Epithelial cell of proximal tubule (primary cell): ENCODE data around the gene RTKN. TPM values are rescaled to one million over a fixed set of nuclear protein-coding genes. Genes with fewer than 3 reads are reported as not detected.

Experiments used
- DNase-seq: peaks from one replicate; pipeline ENCODE4 v3.0.0-alpha.2; 2011; ENCODE audit warnings: low read depth
- H3K4me3 ChIP-seq: 2 replicates; pipeline ENCODE4 v1.5.1; 2011; ENCODE audit warnings: low read depth, mild to moderate bottlenecking, low read length
- total RNA-seq: library from RNA; depleted of rRNA; stranded (reverse); fragments of >200 nt; gene quantifications from 2 replicates; pipeline ENCODE4 v1.2.3, GENCODE V29; 2015
- TF ChIP-seq, protein P1 (sequence below): conservative IDR thresholded peaks from 2 replicates; pipeline ENCODE4 v1.5.1; 2012; ENCODE audit warnings: low read depth, mild to moderate bottlenecking, low read length

Gene RTKN
- total RNA-seq, 1 donor from 2014 or later = 85.3 TPM

DNA sequence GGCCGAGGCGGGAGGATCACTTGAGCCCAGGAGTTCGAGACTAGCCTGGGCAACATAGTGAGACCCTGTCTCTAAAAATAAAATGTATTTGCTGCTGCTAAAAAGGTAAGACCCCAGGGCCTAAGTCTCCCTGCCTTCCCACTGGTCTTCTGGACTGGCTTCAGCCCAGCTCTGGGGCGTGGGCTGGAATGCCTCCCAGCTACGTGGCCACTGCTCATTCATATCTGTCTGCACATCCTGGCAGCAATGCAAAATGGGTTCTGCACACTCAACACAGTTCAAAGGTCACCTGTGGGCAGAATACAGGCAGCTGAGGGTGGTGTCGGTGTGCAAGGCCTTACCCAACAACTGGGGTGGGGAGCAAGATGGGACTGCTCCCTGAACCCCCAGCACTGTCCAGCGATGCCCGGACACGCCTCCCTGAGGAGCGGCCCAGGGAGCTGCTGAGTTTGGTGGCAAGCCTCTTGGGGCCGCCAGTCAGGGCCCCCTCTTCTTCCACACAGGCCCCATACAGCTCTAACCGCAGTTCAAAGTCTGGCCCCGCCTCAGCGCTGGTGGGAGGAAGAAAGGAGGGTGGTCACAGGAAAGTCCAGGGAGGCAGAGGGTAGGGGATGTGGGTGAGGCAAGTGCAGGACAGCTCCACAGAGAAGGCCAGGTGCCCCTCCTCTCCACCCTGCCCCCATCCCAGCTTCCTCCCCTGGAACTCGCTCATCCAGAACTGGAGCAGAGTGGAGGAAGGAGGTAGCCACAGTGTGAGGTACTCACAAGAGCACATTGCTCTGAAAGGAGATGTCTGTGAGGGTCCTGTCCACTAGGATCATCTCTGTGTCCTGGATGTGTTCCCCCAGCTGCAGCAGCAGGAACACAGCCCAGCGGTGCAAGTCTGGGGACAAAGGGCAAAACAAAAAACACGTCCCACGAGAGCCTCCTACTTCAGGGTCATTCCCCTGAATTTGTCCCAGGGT lies 12.0 kb downstream of the RTKN start:
- TF ChIP-seq, protein P1, sequence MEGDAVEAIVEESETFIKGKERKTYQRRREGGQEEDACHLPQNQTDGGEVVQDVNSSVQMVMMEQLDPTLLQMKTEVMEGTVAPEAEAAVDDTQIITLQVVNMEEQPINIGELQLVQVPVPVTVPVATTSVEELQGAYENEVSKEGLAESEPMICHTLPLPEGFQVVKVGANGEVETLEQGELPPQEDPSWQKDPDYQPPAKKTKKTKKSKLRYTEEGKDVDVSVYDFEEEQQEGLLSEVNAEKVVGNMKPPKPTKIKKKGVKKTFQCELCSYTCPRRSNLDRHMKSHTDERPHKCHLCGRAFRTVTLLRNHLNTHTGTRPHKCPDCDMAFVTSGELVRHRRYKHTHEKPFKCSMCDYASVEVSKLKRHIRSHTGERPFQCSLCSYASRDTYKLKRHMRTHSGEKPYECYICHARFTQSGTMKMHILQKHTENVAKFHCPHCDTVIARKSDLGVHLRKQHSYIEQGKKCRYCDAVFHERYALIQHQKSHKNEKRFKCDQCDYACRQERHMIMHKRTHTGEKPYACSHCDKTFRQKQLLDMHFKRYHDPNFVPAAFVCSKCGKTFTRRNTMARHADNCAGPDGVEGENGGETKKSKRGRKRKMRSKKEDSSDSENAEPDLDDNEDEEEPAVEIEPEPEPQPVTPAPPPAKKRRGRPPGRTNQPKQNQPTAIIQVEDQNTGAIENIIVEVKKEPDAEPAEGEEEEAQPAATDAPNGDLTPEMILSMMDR = no peak
- no peak for DNase-seq

DNA sequence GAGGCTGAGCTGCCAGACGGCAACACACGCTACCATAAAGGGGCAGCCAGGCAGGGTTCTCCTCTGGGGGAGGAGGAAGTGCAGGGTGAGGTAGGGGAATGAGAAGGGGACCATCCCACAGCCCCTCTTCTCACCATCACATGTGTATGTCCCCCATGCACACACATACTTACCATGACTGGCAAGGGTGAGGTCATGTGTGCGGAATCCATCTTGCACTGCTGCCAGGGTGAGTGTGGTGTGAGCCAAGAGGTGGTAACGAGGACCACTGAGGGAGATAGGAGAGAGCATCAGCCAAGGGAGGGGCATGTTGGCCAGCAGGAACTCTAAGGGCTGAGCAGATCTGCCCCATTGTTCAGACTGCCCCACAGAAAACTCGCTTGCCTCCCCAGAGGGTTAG lies 13.1 kb downstream of the RTKN start:
- TF ChIP-seq, protein P1 = no peak
- DNase-seq = no peak
- H3K4me3 ChIP-seq = no peak overlapping the region

More for the DNA sequence above, 12.0 kb downstream of the RTKN start:
- H3K4me3 ChIP-seq = no peak overlapping the region

DNA sequence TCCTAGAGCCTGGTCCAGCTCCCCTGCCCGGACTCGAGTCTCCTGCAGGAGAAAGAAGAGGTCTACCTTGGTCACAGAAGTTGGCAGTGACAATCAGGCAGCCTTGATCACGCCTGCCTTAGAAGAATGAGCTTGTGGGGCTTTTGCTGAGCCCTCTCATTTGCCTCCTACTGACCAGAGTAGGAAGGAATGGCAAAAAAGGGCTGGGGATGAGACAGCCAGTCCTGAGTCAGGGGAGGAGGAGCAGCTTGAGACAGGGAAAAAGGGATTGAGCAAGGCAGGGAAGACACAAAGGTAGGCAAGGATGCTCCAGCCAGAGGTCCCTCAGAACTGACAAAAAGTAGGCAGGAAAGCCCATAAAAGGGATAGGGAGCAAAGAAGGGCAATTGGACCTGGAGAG lies 14.2 kb downstream of the RTKN start:
- H3K4me3 ChIP-seq = no peak overlapping the region
- no peak for DNase-seq
- TF ChIP-seq, protein P1 = no peak

DNA sequence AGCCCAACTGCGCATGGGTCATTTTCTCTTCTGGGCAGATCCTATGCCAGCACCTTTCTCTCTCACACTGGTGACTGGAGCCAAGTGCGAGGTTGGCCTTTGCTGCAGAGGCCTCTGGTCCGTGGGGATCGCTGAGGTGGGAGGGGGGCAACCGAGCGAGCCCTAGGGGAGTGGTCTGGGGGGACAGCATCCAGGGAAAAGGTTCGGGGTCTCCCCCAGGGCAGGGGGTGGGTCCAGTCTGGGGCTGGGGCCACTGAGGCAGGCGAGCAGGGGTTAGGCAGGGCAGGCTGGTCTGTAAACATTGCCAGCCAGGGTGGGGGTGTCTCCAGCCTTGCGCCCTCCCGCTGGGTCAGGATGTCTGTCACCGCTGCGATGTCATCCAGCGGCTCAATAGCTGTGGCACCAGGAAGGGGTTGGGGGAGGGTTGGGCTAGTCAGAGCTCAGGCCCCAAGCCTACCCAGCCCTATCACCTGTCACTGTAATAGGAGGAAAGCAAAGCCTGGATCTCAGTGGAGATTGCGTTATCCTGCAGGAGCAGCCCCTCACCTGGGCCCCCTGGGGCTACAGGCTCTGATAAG lies 15.5 kb downstream of the RTKN start:
- no peak overlapping the region for H3K4me3 ChIP-seq
- DNase-seq = no peak
- TF ChIP-seq, protein P1 = no peak

DNA sequence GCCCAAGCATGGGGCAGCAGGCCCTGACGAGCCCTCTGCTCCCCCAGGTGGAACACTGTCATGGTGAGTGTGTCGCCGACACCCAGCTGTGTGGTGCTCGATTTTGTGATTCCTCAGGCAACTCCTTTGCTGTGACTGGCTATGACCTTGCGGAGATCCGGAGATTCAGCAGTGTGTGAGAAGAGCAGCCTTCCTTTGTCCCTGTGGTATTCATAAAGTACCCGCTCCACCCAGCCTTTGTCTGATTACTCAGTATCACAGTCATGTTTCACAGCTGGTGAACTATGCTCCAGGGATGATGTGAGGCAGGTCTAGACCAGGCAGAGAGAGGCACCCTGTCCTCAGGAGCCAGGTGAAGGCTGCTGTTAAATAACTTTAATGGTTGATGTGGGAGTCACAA lies 16.2 kb downstream of the RTKN start:
- H3K4me3 ChIP-seq = no peak overlapping the region
- TF ChIP-seq, protein P1 = no peak
- DNase-seq = no peak

DNA sequence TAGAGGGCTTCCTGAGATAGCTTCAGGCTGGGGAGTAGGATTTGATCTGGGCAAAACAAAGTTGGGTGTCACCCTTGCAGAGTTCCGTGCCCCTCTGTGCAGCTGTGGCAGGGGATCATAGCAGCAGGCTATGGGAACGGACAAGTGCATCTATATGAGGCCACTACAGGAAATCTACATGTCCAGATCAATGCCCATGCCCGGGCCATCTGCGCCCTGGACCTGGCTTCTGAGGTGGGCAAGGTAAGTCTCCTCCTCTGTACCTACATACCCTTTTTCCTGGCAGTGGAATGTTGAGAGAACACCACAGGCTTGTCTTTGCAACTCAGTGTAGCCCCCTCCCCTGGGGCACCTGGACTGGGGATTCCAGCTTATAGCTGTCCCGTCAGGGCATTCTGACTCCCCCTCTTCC lies 16.7 kb downstream of the RTKN start:
- no peak overlapping the region for H3K4me3 ChIP-seq
- TF ChIP-seq, protein P1 = no peak
- no peak for DNase-seq
